ENCODE measurements around the gene POLR3K.
"Not testable (repeated sequence)": the region's sequence is repeated elsewhere in the genome, so short reads cannot be mapped to it uniquely, and the experiment has no call there.

POLR3K gene

GRCh38 chr16:42069-42457 is 11.3 kb downstream of the POLR3K start:
- DNase-seq = no peak

GRCh38 chr16:41439-42068 is 11.9 kb downstream of the POLR3K start:
- no peak for DNase-seq

GRCh38 chr16:38941-39892 is 14.2 kb downstream of the POLR3K start:
- DNase-seq = no peak

GRCh38 chr16:38206-38605 is 15.2 kb downstream of the POLR3K start:
- not testable (repeated sequence) for DNase-seq

- DNase-seq = no peak
Measured at GRCh38 chr16:37511-37910, 15.9 kb downstream of the POLR3K start.

GRCh38 chr16:36336-36984 is 16.9 kb downstream of the POLR3K start:
- DNase-seq = no peak

GRCh38 chr16:35678-36305 is 17.6 kb downstream of the POLR3K start:
- no peak for DNase-seq

GRCh38 chr16:35011-35677 is 18.3 kb downstream of the POLR3K start:
- no peak for DNase-seq

GRCh38 chr16:34648-34987 is 18.8 kb downstream of the POLR3K start:
- no peak for DNase-seq

GRCh38 chr16:33877-34647 is 19.3 kb downstream of the POLR3K start:
- DNase-seq = no peak

- not testable (repeated sequence) for DNase-seq
Measured at GRCh38 chr16:33154-33876, 20.1 kb downstream of the POLR3K start.

- DNase-seq = not testable (repeated sequence)
Measured at GRCh38 chr16:30627-31026, 22.8 kb downstream of the POLR3K start.

- DNase-seq = not testable (repeated sequence)
Measured at GRCh38 chr16:25926-26348, 27.5 kb downstream of the POLR3K start.

- DNase-seq = not testable (repeated sequence)
Measured at GRCh38 chr16:24151-24550, 29.3 kb downstream of the POLR3K start.

GRCh38 chr16:20886-21285 is 32.5 kb downstream of the POLR3K start:
- not testable (repeated sequence) for DNase-seq

GRCh38 chr16:17062-17765 is 36.2 kb downstream of the POLR3K start:
- DNase-seq = not testable (repeated sequence)

- not testable (repeated sequence) for DNase-seq
Measured at GRCh38 chr16:10772-11171, 42.6 kb downstream of the POLR3K start.

- no peak for DNase-seq
Measured at GRCh38 chr16:9903-10665, 43.3 kb downstream of the POLR3K start.
